Neural progenitor cell (in vitro differentiated cells): Measurements from ENCODE around the gene ARID2. TPM values are rescaled to one million over a fixed set of nuclear protein-coding genes. Genes with fewer than 3 reads are reported as not detected.

Experiments
- DNase-seq: peaks from one replicate; pipeline ENCODE4 v3.0.0-alpha.2; 2016; ENCODE audit warnings: low spot score
- H2AFZ ChIP-seq: fragments of 200-600 bp; sonication (generic); replicated peaks from 2 replicates; pipeline ENCODE4 v1.6.1; 2016; ENCODE audit warnings: antibody characterized with exemption
- H3F3A ChIP-seq: fragments of 200-600 bp; sonication (generic); 2 replicates; pipeline ENCODE4 v1.6.1; 2016; ENCODE audit warnings: antibody characterized with exemption, low read depth
- H3K27ac ChIP-seq: fragments of 200-600 bp; sonication (generic); 2 replicates; pipeline ENCODE4 v1.5.1; 2016; ENCODE audit warnings: mild to moderate bottlenecking
- H3K27me3 ChIP-seq: fragments of 200-600 bp; sonication (generic); 2 replicates; pipeline ENCODE4 v1.6.1; 2016; ENCODE audit warnings: mild to moderate bottlenecking, moderate library complexity
- H3K36me3 ChIP-seq: fragments of 200-600 bp; sonication (generic); 2 replicates; pipeline ENCODE4 v1.5.1; 2016
- H3K4me1 ChIP-seq: fragments of 200-600 bp; sonication (generic); 2 replicates; pipeline ENCODE4 v1.6.1; 2016; ENCODE audit warnings: mixed run types
- H3K4me2 ChIP-seq: fragments of 200-600 bp; sonication (generic); 2 replicates; pipeline ENCODE4 v1.6.1; 2016
- H3K4me3 ChIP-seq: fragments of 200-600 bp; sonication (generic); 2 replicates; pipeline ENCODE4 v1.5.1; 2016
- H3K79me2 ChIP-seq: fragments of 200-600 bp; sonication (generic); 2 replicates; pipeline ENCODE4 v1.6.1; 2016; ENCODE audit warnings: low read depth
- H3K9ac ChIP-seq: fragments of 200-600 bp; sonication (generic); 2 replicates; pipeline ENCODE4 v1.6.1; 2016
- H3K9me3 ChIP-seq: fragments of 200-600 bp; sonication (generic); 2 replicates; pipeline ENCODE4 v1.5.1; 2016; ENCODE audit warnings: low read depth
- H4K20me1 ChIP-seq: fragments of 200-600 bp; sonication (generic); 2 replicates; pipeline ENCODE4 v1.6.1; 2016; ENCODE audit warnings: low read depth
- H3K27ac Mint-ChIP-seq: 3 replicates; pipeline ENCODE4 v1.8.0; 2021; ENCODE audit warnings: mixed read lengths
- H3K27me3 Mint-ChIP-seq: 2 replicates; pipeline ENCODE4 v1.8.0; 2022; ENCODE audit warnings: low read depth, mild to moderate bottlenecking, inconsistent platforms, moderate library complexity, mixed read lengths; ENCODE audit not compliant: insufficient read depth
- H3K36me3 Mint-ChIP-seq: 3 replicates; pipeline ENCODE4 v1.8.0; 2021; ENCODE audit warnings: mixed read lengths
- H3K4me1 Mint-ChIP-seq: 3 replicates; pipeline ENCODE4 v1.8.0; 2021; ENCODE audit warnings: mixed read lengths
- H3K4me3 Mint-ChIP-seq: 3 replicates; pipeline ENCODE4 v1.8.0; 2021; ENCODE audit warnings: mild to moderate bottlenecking, moderate library complexity, mixed read lengths
- H3K9me3 Mint-ChIP-seq: 3 replicates; pipeline ENCODE4 v1.8.0; 2020; ENCODE audit warnings: mixed read lengths
- CTCF ChIP-seq: fragments of 200-600 bp; sonication (generic); IDR thresholded peaks from 2 replicates; pipeline ENCODE4 v1.5.1; 2017; ENCODE audit warnings: antibody characterized with exemption, mild to moderate bottlenecking
- EZH2 ChIP-seq: fragments of 200-600 bp; sonication (generic); IDR thresholded peaks from 2 replicates; pipeline ENCODE4 v1.6.1; 2017; ENCODE audit warnings: antibody characterized with exemption, mild to moderate bottlenecking, moderate library complexity
- EZH2phosphoT487 ChIP-seq: fragments of 200-600 bp; sonication (generic); IDR thresholded peaks from 2 replicates; pipeline ENCODE4 v1.6.1; 2017; ENCODE audit warnings: antibody characterized with exemption
- total RNA-seq: library from RNA; depleted of rRNA; stranded (reverse); fragments of >200 nt; gene quantifications from 2 replicates; pipeline ENCODE4 v1.2.3, GENCODE V29; 2015; ENCODE audit warnings: low replicate concordance

The ARID2 gene
- 73.3 and 86.4 TPM in 2 replicates for total RNA-seq

- Histone ChIP-seq H3F3A (peaks cover 43% of the 10 kb centered on the region), H3K27me3 (no peaks in the 10 kb centered on the region), H3K9me3 (no peaks in the 10 kb centered on the region), H4K20me1 (peaks cover 18% of the 10 kb centered on the region), H3K79me2 (peaks cover 75% of the 10 kb centered on the region), H2AFZ (peak within 1 kb of the TSS; percentile 86), H3K4me3 (peak within 1 kb of the TSS; percentile 88), H3K4me1 (peaks cover 33% of the 10 kb centered on the region), H3K36me3 (peaks cover 24% of the 10 kb centered on the region), H3K27ac (peak within 1 kb of the TSS; percentile 97), H3K4me2 (peak within 1 kb of the TSS; percentile 89), H3K9ac (peak within 1 kb of the TSS; percentile 90)
- Mint-ChIP-seq H3K4me1 (peaks cover 21% of the 10 kb centered on the region), H3K27me3 (no peaks in the 10 kb centered on the region), H3K27ac (peak within 1 kb of the TSS; percentile 98), H3K9me3 (no peaks in the 10 kb centered on the region), H3K36me3 (peaks cover 11% of the 10 kb centered on the region), H3K4me3 (peak within 1 kb of the TSS; percentile 98)
- no peak for TF ChIP-seq CTCF
- no peak for TF ChIP-seq EZH2phosphoT487
- no peak for TF ChIP-seq EZH2
- DNase-seq: peak; percentile 84
Observed at GRCh38 chr12:45729233-45730083, at the start of gene ARID2. TSS of gene ARID2 (plus strand) at chr12:45729706. CDS start at chr12:45729837, 131 bp downstream.

GRCh38 chr12:45680362-45680761 lies 49.1 kb upstream of the ARID2 start:
- DNase-seq: no peak
- no peak overlapping the region for H3K4me3 ChIP-seq
- no peaks in the 10 kb centered on the region for H3K79me2 ChIP-seq
- no peaks in the 10 kb centered on the region for H3K36me3 ChIP-seq
- no peak for TF ChIP-seq CTCF
- no peak for TF ChIP-seq EZH2
- TF ChIP-seq EZH2phosphoT487: no peak
- Mint-ChIP-seq H3K4me1 (no peaks in the 10 kb centered on the region), H3K27me3 (peaks cover 2% of the 10 kb centered on the region), H3K27ac (no peak overlapping the region), H3K36me3 (no peaks in the 10 kb centered on the region), H3K4me3 (no peak overlapping the region), H3K9me3 (no peaks in the 10 kb centered on the region)
- no peaks in the 10 kb centered on the region for H3K9me3 ChIP-seq
- no peak overlapping the region for H3K9ac ChIP-seq
- no peak overlapping the region for H3K27ac ChIP-seq
- H2AFZ ChIP-seq: no peak overlapping the region
- H3K4me1 ChIP-seq: no peaks in the 10 kb centered on the region
- H3K4me2 ChIP-seq: no peak overlapping the region
- no peaks in the 10 kb centered on the region for H3F3A ChIP-seq
- no peaks in the 10 kb centered on the region for H3K27me3 ChIP-seq
- H4K20me1 ChIP-seq: no peaks in the 10 kb centered on the region

GRCh38 chr12:45681465-45681864 lies 48.0 kb upstream of the ARID2 start:
- Mint-ChIP-seq H3K27me3 (peaks cover 2% of the 10 kb centered on the region), H3K27ac (no peak overlapping the region), H3K4me3 (no peak overlapping the region), H3K9me3 (no peaks in the 10 kb centered on the region), H3K4me1 (no peaks in the 10 kb centered on the region), H3K36me3 (no peaks in the 10 kb centered on the region)
- H3K9me3 ChIP-seq: no peaks in the 10 kb centered on the region
- no peak for DNase-seq
- no peak overlapping the region for H3K4me2 ChIP-seq
- no peak overlapping the region for H3K27ac ChIP-seq
- H3K9ac ChIP-seq: no peak overlapping the region
- H3K27me3 ChIP-seq: no peaks in the 10 kb centered on the region
- peaks cover 3% of the 10 kb centered on the region for H3K4me1 ChIP-seq
- no peak overlapping the region for H2AFZ ChIP-seq
- H3K79me2 ChIP-seq: no peaks in the 10 kb centered on the region
- H3K4me3 ChIP-seq: no peak overlapping the region
- no peaks in the 10 kb centered on the region for H3F3A ChIP-seq
- TF ChIP-seq EZH2 (no peak), CTCF (no peak), EZH2phosphoT487 (no peak)
- no peaks in the 10 kb centered on the region for H3K36me3 ChIP-seq
- no peaks in the 10 kb centered on the region for H4K20me1 ChIP-seq
